ENCODE measurements around the gene TRPV5.

DNA sequence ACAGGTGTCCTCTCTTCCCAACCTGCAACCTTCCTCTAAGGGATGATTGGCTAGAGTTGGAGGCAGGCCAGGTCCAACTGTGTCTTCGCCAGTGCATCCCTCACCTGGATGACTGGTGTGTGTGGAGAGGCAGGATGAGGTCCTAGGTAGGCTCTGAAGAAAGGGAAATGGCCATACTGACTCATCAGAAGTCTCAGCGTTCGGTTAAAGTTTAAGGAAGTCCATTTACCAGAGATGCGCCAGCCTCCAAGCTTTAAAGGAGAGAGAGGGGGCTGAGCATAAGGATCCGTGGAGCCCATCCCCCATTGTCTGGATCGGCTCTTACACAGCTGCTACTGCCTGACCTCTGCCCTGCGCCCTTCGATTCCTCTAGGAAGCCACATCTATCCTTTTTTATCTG is 24.2 kb upstream of the TRPV5 start:
- TF ChIP-seq EZH2 (IDR thresholded peaks at IDR 0.05) (no peak), POLR2AphosphoS5 (IDR thresholded peaks at IDR 0.05; ENCODE audit: borderline replicate concordance, low read depth, low read length) (no peak)

Measured in SK-N-MC (cell line).